H9 (cell line): ENCODE measurements around the gene ONECUT3. TPM values are rescaled to one million over a fixed set of nuclear protein-coding genes. Genes with fewer than 3 reads are reported as not detected.
A peak's percentile ranks its signal among the peaks of the same experiment; 100 is the strongest.

Source experiments
- DNase-seq: peaks from one replicate; pipeline ENCODE4 v3.0.0-alpha.2; 2017
- H2AFZ ChIP-seq: one replicate; pipeline ENCODE4 v1.6.1; 2013; ENCODE audit warnings: mild to moderate bottlenecking, low read length, control low read depth, moderate library complexity
- H2AK5ac ChIP-seq: 2 replicates; pipeline ENCODE4 v1.6.1; 2013; ENCODE audit warnings: low read length, control low read depth, mixed read lengths; ENCODE audit not compliant: insufficient read length
- H2BK120ac ChIP-seq: one replicate; pipeline ENCODE4 v1.6.1; 2013; ENCODE audit warnings: low read depth, mild to moderate bottlenecking, low read length, control low read depth, inconsistent platforms; ENCODE audit not compliant: poor library complexity, severe bottlenecking
- H2BK12ac ChIP-seq: 2 replicates; pipeline ENCODE4 v1.6.1; 2013; ENCODE audit warnings: low read length, control low read depth, mixed read lengths, low read depth; ENCODE audit not compliant: insufficient read length
- H2BK15ac ChIP-seq: 2 replicates; pipeline ENCODE4 v1.6.1; 2013; ENCODE audit warnings: low read depth, low read length, control low read depth
- H2BK20ac ChIP-seq: one replicate; pipeline ENCODE4 v1.6.1; 2013; ENCODE audit warnings: low read depth, mild to moderate bottlenecking, low read length, control low read depth, inconsistent platforms; ENCODE audit not compliant: poor library complexity, severe bottlenecking
- H2BK5ac ChIP-seq: 2 replicates; pipeline ENCODE4 v1.6.1; 2013; ENCODE audit warnings: low read length, control low read depth, mixed read lengths; ENCODE audit not compliant: insufficient read length
- H3K14ac ChIP-seq: 2 replicates; pipeline ENCODE4 v1.6.1; 2013; ENCODE audit warnings: low read length, control low read depth; ENCODE audit not compliant: insufficient read depth
- H3K18ac ChIP-seq: 2 replicates; pipeline ENCODE4 v1.6.1; 2013; ENCODE audit warnings: low read depth, mild to moderate bottlenecking, mixed read lengths, low read length, control low read depth; ENCODE audit not compliant: insufficient read length
- H3K23ac ChIP-seq: 2 replicates; pipeline ENCODE4 v1.6.1; 2013; ENCODE audit warnings: low read length, control low read depth, mixed read lengths, low read depth; ENCODE audit not compliant: insufficient read length
- H3K23me2 ChIP-seq: 2 replicates; pipeline ENCODE4 v1.6.1; 2013; ENCODE audit warnings: low read depth, mild to moderate bottlenecking, mixed read lengths, low read length, control low read depth; ENCODE audit not compliant: insufficient read length, poor library complexity, severe bottlenecking
- H3K27ac ChIP-seq: 2 replicates; pipeline ENCODE4 v1.5.1; 2013; ENCODE audit warnings: low read length, control low read depth, mixed read lengths, low read depth; ENCODE audit not compliant: insufficient read length
- H3K27me3 ChIP-seq: 2 replicates; pipeline ENCODE4 v1.6.1; 2013; ENCODE audit warnings: low read length, control low read depth, inconsistent platforms; ENCODE audit not compliant: insufficient read depth
- H3K4ac ChIP-seq: 2 replicates; pipeline ENCODE4 v1.6.1; 2013; ENCODE audit warnings: low read depth, mild to moderate bottlenecking, control low read depth, inconsistent platforms, low read length, moderate library complexity
- H3K4me1 ChIP-seq: 2 replicates; pipeline ENCODE4 v1.6.1; 2013; ENCODE audit warnings: low read length, control low read depth, inconsistent platforms; ENCODE audit not compliant: insufficient read depth
- H3K4me2 ChIP-seq: 2 replicates; pipeline ENCODE4 v1.6.1; 2013; ENCODE audit warnings: low read length, control low read depth, mixed read lengths; ENCODE audit not compliant: insufficient read length, insufficient read depth
- H3K56ac ChIP-seq: 2 replicates; pipeline ENCODE4 v1.6.1; 2013; ENCODE audit warnings: low read depth, mild to moderate bottlenecking, mixed read lengths, low read length, control low read depth; ENCODE audit not compliant: insufficient read length
- H3K79me1 ChIP-seq: 2 replicates; pipeline ENCODE4 v1.6.1; 2013; ENCODE audit warnings: low read depth, mild to moderate bottlenecking, moderate library complexity, low read length, control low read depth, inconsistent platforms; ENCODE audit not compliant: insufficient read depth, poor library complexity, severe bottlenecking
- H3K79me2 ChIP-seq: 2 replicates; pipeline ENCODE4 v1.6.1; 2013; ENCODE audit warnings: low read length, control low read depth, inconsistent platforms; ENCODE audit not compliant: insufficient read depth
- H3K9ac ChIP-seq: 2 replicates; pipeline ENCODE4 v1.6.1; 2013; ENCODE audit warnings: low read length, control low read depth, mixed read lengths; ENCODE audit not compliant: insufficient read length; ENCODE audit errors: extremely low read depth
- H3K9me3 ChIP-seq: one replicate; pipeline ENCODE4 v1.6.1; 2013; ENCODE audit warnings: low read depth, low read length, inconsistent platforms; ENCODE audit not compliant: control insufficient read depth
- H3T11ph ChIP-seq: one replicate; pipeline ENCODE4 v1.6.1; 2013; ENCODE audit warnings: mild to moderate bottlenecking, low read length, control low read depth, inconsistent platforms
- H4K20me1 ChIP-seq: one replicate; pipeline ENCODE4 v1.6.1; 2013; ENCODE audit not compliant: control insufficient read depth, insufficient read length, insufficient read depth
- H4K5ac ChIP-seq: 2 replicates; pipeline ENCODE4 v1.6.1; 2013; ENCODE audit warnings: low read depth, mild to moderate bottlenecking, mixed read lengths, low read length, control low read depth; ENCODE audit not compliant: insufficient read length
- H4K8ac ChIP-seq: replicated peaks from 2 replicates; pipeline ENCODE4 v1.6.1; 2013; ENCODE audit warnings: low read length, control low read depth, mixed read lengths, low read depth; ENCODE audit not compliant: insufficient read length
- H4K91ac ChIP-seq: 2 replicates; pipeline ENCODE4 v1.6.1; 2013; ENCODE audit warnings: low read depth, mild to moderate bottlenecking, moderate library complexity, mixed read lengths, low read length, control low read depth; ENCODE audit not compliant: insufficient read length
- H3K27ac Mint-ChIP-seq, 3 experiments: 2 replicates in 2 of 3; 3 replicates in 1 of 3; pipeline ENCODE4 v1.8.0; 2020 to 2021; ENCODE audit warnings: mixed read lengths in 3 of 3, mild to moderate bottlenecking in 1 of 3, moderate library complexity in 1 of 3
- H3K27me3 Mint-ChIP-seq: 2 replicates; pipeline ENCODE4 v1.8.0; 2021; ENCODE audit warnings: low read depth, mild to moderate bottlenecking, moderate library complexity, mixed read lengths
- H3K36me3 Mint-ChIP-seq, 3 experiments: 2 replicates in 2 of 3; 3 replicates in 1 of 3; pipeline ENCODE4 v1.8.0; 2020 to 2021; ENCODE audit warnings: low read depth in 3 of 3, mixed read lengths in 3 of 3; ENCODE audit not compliant: insufficient read depth in 1 of 3
- H3K4me1 Mint-ChIP-seq, 2 experiments: 2 replicates each; pipeline ENCODE4 v1.8.0; 2020; ENCODE audit warnings: mixed read lengths in 2 of 2
- H3K4me3 Mint-ChIP-seq, 2 experiments: 2 replicates in 1 of 2; 3 replicates in 1 of 2; pipeline ENCODE4 v1.8.0; 2020 to 2021; ENCODE audit warnings: mild to moderate bottlenecking in 2 of 2, mixed read lengths in 2 of 2, moderate library complexity in 1 of 2
- H3K9me3 Mint-ChIP-seq, 2 experiments: 2 replicates in 1 of 2; 3 replicates in 1 of 2; pipeline ENCODE4 v1.8.0; 2020; ENCODE audit warnings: mild to moderate bottlenecking in 2 of 2, mixed read lengths in 2 of 2, moderate library complexity in 1 of 2
- WGBS: extraction: QIAGEN DNeasy Blood & Tissue Kit; methylation state at CpG from one replicate; pipeline ENCODE4 v1.1.7; 2013; ENCODE audit warnings: missing lambda C conversion rate, low lambda C conversion rate, mixed read lengths; ENCODE audit not compliant: insufficient read length; ENCODE audit errors: extremely low coverage; 5-methylcytosine and 5-hydroxymethylcytosine counted together
- total RNA-seq: library from RNA; stranded (reverse); gene quantifications from 2 replicates; pipeline ENCODE4 v1.2.1, GENCODE V29; 2021
- TF ChIP-seq, protein P1 (sequence below): fragments of 200-600 bp; sonication (generic); conservative IDR thresholded peaks from 3 replicates; pipeline ENCODE4 v1.8.0; 2021; ENCODE audit warnings: antibody characterized with exemption, mild to moderate bottlenecking

ONECUT3 gene
- total RNA-seq, 1 experiment from 2014 or later, result 0.04 TPM

DNA sequence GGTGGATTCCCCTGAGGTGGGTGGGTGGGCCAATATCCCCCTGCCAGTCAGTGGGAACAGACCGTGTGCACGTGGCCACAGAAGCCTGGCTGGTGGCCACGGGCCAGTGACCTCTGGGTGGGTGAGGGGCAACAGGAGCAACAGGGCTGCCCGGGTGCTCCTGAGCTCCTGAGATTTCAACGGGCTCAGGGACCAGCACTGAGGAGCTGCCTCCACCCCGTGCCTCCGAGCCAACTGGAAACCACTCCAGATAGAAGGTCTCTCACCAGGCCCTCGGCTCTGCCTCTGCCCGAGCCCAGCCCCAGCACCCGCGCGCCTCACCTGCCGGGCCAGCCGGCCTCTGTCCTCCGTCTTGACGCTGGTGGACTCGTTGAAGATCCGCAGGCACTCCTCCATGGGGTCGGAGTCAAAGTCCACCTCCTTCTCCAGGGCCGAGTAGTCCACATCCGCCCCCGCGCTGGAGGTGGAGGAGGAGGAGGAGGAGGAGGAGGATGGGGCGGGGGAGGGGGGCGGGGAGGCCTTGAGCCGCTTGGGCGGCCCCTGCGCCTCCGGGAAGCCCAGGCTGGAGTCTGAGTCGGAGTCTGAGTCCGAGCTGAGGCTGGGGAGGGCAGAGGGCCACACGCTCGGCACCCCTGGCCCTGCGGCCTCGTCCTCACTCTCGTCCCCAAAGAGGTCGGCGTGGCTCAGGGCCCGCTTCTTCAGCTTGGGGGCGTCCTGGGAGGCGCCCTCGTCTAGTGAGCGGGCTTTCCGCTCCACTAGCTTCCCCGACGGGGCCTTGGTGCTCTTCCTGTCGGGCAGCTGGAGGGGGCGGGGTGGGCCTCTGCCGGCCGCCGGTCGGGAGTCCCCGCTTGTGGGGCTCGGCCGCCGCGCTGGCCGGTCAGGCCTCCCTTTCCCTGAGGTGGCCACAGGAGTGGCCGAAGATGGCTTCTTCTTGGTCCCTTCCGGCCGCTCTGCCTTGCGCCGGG lies 73.5 kb downstream of the ONECUT3 start:
- H3K4me3 Mint-ChIP-seq, result peak overlapping the region; percentile 10 to 29; a peak in 2 of 5 replicates
- no peak overlapping the region for H2BK15ac ChIP-seq
- no peaks in the 10 kb centered on the region for H3K9me3 Mint-ChIP-seq
- no peak overlapping the region; the same call in 1 of the 2 replicates for H3K14ac ChIP-seq
- no peaks in the 10 kb centered on the region for H3K4me1 ChIP-seq
- no peak overlapping the region for H3T11ph ChIP-seq
- no peak overlapping the region for H3K56ac ChIP-seq
- no peaks in the 10 kb centered on the region for H3K27me3 ChIP-seq
- H3K23ac ChIP-seq, result no peak overlapping the region
- H4K20me1 ChIP-seq, result no peaks in the 10 kb centered on the region
- peaks cover 5 to 13% of the 10 kb centered on the region in 2 experiments; a peak in 3 of 4 replicates for H3K4me1 Mint-ChIP-seq
- no peak overlapping the region for H3K27ac ChIP-seq
- no peak overlapping the region for H4K8ac ChIP-seq
- H2BK12ac ChIP-seq, result no peak overlapping the region
- H4K91ac ChIP-seq, result no peak overlapping the region
- no peak overlapping the region for H2BK20ac ChIP-seq
- H3K4ac ChIP-seq, result no peak overlapping the region
- H2AK5ac ChIP-seq, result no peak overlapping the region
- H3K18ac ChIP-seq, result no peak overlapping the region
- peaks cover 2% of the 10 kb centered on the region; the same call in 1 of the 2 replicates for H3K79me2 ChIP-seq
- H3K9me3 ChIP-seq, result no peaks in the 10 kb centered on the region
- H4K5ac ChIP-seq, result no peak overlapping the region
- H3K4me2 ChIP-seq, result no peak overlapping the region
- no peak overlapping the region for H3K27ac Mint-ChIP-seq
- WGBS, result no CpG with 5 or more reads among the region's 63 CpGs
- H3K79me1 ChIP-seq, result no peaks in the 10 kb centered on the region
- DNase-seq, result peak; percentile 76
- no peak overlapping the region for H2BK5ac ChIP-seq
- H2BK120ac ChIP-seq, result no peak overlapping the region
- no peaks in the 10 kb centered on the region for H3K23me2 ChIP-seq
- no peaks in the 10 kb centered on the region for H3K27me3 Mint-ChIP-seq
- peaks cover 6 to 35% (median 19%) of the 10 kb centered on the region in 3 experiments; a peak in 6 of 7 replicates for H3K36me3 Mint-ChIP-seq
- H3K9ac ChIP-seq, result no peak overlapping the region
- H2AFZ ChIP-seq, result no peak overlapping the region
- TF ChIP-seq, protein P1, sequence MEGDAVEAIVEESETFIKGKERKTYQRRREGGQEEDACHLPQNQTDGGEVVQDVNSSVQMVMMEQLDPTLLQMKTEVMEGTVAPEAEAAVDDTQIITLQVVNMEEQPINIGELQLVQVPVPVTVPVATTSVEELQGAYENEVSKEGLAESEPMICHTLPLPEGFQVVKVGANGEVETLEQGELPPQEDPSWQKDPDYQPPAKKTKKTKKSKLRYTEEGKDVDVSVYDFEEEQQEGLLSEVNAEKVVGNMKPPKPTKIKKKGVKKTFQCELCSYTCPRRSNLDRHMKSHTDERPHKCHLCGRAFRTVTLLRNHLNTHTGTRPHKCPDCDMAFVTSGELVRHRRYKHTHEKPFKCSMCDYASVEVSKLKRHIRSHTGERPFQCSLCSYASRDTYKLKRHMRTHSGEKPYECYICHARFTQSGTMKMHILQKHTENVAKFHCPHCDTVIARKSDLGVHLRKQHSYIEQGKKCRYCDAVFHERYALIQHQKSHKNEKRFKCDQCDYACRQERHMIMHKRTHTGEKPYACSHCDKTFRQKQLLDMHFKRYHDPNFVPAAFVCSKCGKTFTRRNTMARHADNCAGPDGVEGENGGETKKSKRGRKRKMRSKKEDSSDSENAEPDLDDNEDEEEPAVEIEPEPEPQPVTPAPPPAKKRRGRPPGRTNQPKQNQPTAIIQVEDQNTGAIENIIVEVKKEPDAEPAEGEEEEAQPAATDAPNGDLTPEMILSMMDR, result no peak
